SK-N-SH (cell line): ENCODE measurements around the gene DPYSL4. TPM values are rescaled to one million over a fixed set of nuclear protein-coding genes. Genes with fewer than 3 reads are reported as not detected.

ENCODE experiments used
- CTCF ChIA-PET: fragments of 300-600, 350-600 bp; formaldehyde crosslinking; extraction: SDS; loops from one replicate; lab custom pipeline; 2021; lab: Yijun Ruan, JAX
- POLR2A ChIA-PET: fragments of 350-600 bp; sonication (Branson Sonifier 250); formaldehyde crosslinking; extraction: SDS; loops from one replicate; lab custom pipeline; 2020; ENCODE audit warnings: antibody characterized with exemption, inconsistent platforms; lab: Yijun Ruan, JAX
- DNase-seq: peaks from one replicate; pipeline ENCODE4 v3.0.0; 2012
- H2AFZ ChIP-seq: fragments of 200-600 bp; sonication (generic); 2 replicates; pipeline ENCODE4 v1.8.1; 2016; ENCODE audit warnings: antibody characterized with exemption, mild to moderate bottlenecking, low read depth
- H3F3A ChIP-seq: fragments of 200-600 bp; sonication (generic); replicated peaks from 2 replicates; pipeline ENCODE3; 2016; ENCODE audit warnings: antibody characterized with exemption, mild to moderate bottlenecking; ENCODE audit not compliant: insufficient read depth
- H3K27ac ChIP-seq, 2 experiments: fragments of 200-500 bp in 1 of 2; fragments of 200-600 bp in 1 of 2; sonication (Bioruptor generic) in 1 of 2; sonication (generic), shearing (Covaris generic) in 1 of 2; 2 replicates each; pipeline versions ENCODE4 v1.5.1 to v1.6.1; 2014 to 2016; ENCODE audit warnings: low read depth in 2 of 2, inconsistent platforms in 1 of 2, low read length in 1 of 2, mild to moderate bottlenecking in 1 of 2, mixed read lengths in 1 of 2
- H3K27me3 ChIP-seq: fragments of 200-600 bp; sonication (generic), shearing (Covaris generic); 2 replicates; pipeline ENCODE4 v1.6.1; 2016; ENCODE audit warnings: mixed run types; ENCODE audit not compliant: insufficient read depth
- H3K36me3 ChIP-seq, 2 experiments: fragments of 200-500 bp in 1 of 2; fragments of 200-600 bp in 1 of 2; sonication (Bioruptor generic) in 1 of 2; sonication (generic) in 1 of 2; replicated peaks in 1 of 2; 2 replicates each; pipeline versions ENCODE3 to v1.5.1; 2014 to 2016; ENCODE audit warnings: low read length in 1 of 2, mild to moderate bottlenecking in 1 of 2; ENCODE audit not compliant: insufficient read depth in 2 of 2, control insufficient read depth in 1 of 2
- H3K4me1 ChIP-seq, 2 experiments: fragments of 200-500 bp in 1 of 2; fragments of 200-600 bp in 1 of 2; sonication (Bioruptor generic) in 1 of 2; sonication (generic), shearing (Covaris generic) in 1 of 2; 2 replicates each; pipeline versions ENCODE4 v1.5.1 to v1.6.1; 2014 to 2016; ENCODE audit warnings: low read depth in 1 of 2, low read length in 1 of 2, mixed run types in 1 of 2; ENCODE audit not compliant: insufficient read depth in 2 of 2, control insufficient read depth in 1 of 2
- H3K4me2 ChIP-seq: fragments of 200-600 bp; sonication (generic), shearing (Covaris generic); 2 replicates; pipeline ENCODE4 v1.6.1; 2017; ENCODE audit warnings: mixed run types
- H3K4me3 ChIP-seq, 2 experiments: fragments of 200-500 bp in 1 of 2; fragments of 200-600 bp in 1 of 2; sonication (Bioruptor generic) in 1 of 2; sonication (generic), shearing (Covaris generic) in 1 of 2; 2 replicates each; pipeline versions ENCODE4 v1.5.1 to v1.8.1; 2014 to 2016; ENCODE audit warnings: low read depth in 2 of 2, inconsistent platforms in 1 of 2, low read length in 1 of 2, mild to moderate bottlenecking in 1 of 2, mixed read lengths in 1 of 2, moderate library complexity in 1 of 2
- H3K79me2 ChIP-seq: fragments of 200-600 bp; sonication (generic); 2 replicates; pipeline ENCODE4 v1.8.1; 2017; ENCODE audit warnings: mild to moderate bottlenecking; ENCODE audit not compliant: insufficient read depth
- H3K9ac ChIP-seq: fragments of 200-600 bp; sonication (generic); 2 replicates; pipeline ENCODE4 v1.6.1; 2017; ENCODE audit warnings: mixed run types
- H3K9me2 ChIP-seq: fragments of 200-600 bp; sonication (generic); 2 replicates; pipeline ENCODE4 v1.6.1; 2017; ENCODE audit warnings: mixed run types
- H3K9me3 ChIP-seq: fragments of 200-600 bp; sonication (generic); 2 replicates; pipeline ENCODE4 v1.6.1; 2017; ENCODE audit warnings: mixed run types, mild to moderate bottlenecking, moderate library complexity
- H4K20me1 ChIP-seq: fragments of 200-600 bp; sonication (generic); 2 replicates; pipeline ENCODE4 v1.6.1; 2017; ENCODE audit warnings: mild to moderate bottlenecking, mixed run types; ENCODE audit not compliant: insufficient read depth
- EZH2phosphoT487 ChIP-seq: fragments of 200-600 bp; sonication (generic); IDR thresholded peaks from 2 replicates; pipeline ENCODE4 v1.6.1; 2017; ENCODE audit warnings: low read depth, mixed run types, mild to moderate bottlenecking, antibody characterized with exemption, moderate library complexity, borderline replicate concordance
- FOXM1 ChIP-seq: IDR thresholded peaks from 2 replicates; pipeline ENCODE4 v1.4.0; 2012; ENCODE audit warnings: low read depth, mild to moderate bottlenecking
- GABPA ChIP-seq: IDR thresholded peaks from 2 replicates; pipeline ENCODE4 v1.4.0; 2012; ENCODE audit warnings: low read depth, mild to moderate bottlenecking
- MXI1 ChIP-seq: IDR thresholded peaks from 2 replicates; pipeline ENCODE4 v1.6.1; 2012; ENCODE audit warnings: mild to moderate bottlenecking, low read depth, low read length, improper control_type of control experiment
- NFIC ChIP-seq: IDR thresholded peaks from 2 replicates; pipeline ENCODE4 v1.4.0; 2012; ENCODE audit warnings: borderline replicate concordance
- REST ChIP-seq: IDR thresholded peaks from 2 replicates; pipeline ENCODE4 v1.6.1; 2012; ENCODE audit warnings: mild to moderate bottlenecking, low read depth, low read length, moderate library complexity
- RXRA ChIP-seq: IDR thresholded peaks from 2 replicates; pipeline ENCODE4 v1.4.0; 2012; ENCODE audit warnings: low read depth, mild to moderate bottlenecking, borderline replicate concordance
- SIN3A ChIP-seq: IDR thresholded peaks from 2 replicates; pipeline ENCODE4 v1.6.1; 2012; ENCODE audit warnings: low read depth, mild to moderate bottlenecking, low read length, moderate library complexity, borderline replicate concordance
- YY1 ChIP-seq: IDR thresholded peaks from 2 replicates; pipeline ENCODE4 v1.4.0; 2012; ENCODE audit warnings: low read depth, mild to moderate bottlenecking
- WGBS: methylation state at CpG from one replicate; pipeline ENCODE4 v1.1.6; 2017; ENCODE audit warnings: low lambda C conversion rate; 5-methylcytosine and 5-hydroxymethylcytosine counted together
- polyA plus RNA-seq, 3 experiments: library from polyadenylated mRNA; depleted of rRNA; stranded (reverse); fragments of >200 nt; gene quantifications; 2 replicates each; pipeline ENCODE4 v1.2.3, GENCODE V29; 2012
- TF ChIP-seq, protein P1 (sequence below): fragments of 150-350 bp; IDR thresholded peaks from 2 replicates; pipeline ENCODE4 v1.6.1; 2017; ENCODE audit warnings: antibody characterized with exemption, low read length, low read depth, borderline replicate concordance
- TF ChIP-seq, protein P2 (sequence below): IDR thresholded peaks from 2 replicates; pipeline ENCODE4; 2012
- TF ChIP-seq, protein P3 (sequence below): fragments of 200-600 bp; sonication (generic); IDR thresholded peaks from 2 replicates; pipeline ENCODE4 v1.6.1; 2017; ENCODE audit warnings: antibody characterized with exemption, mild to moderate bottlenecking, moderate library complexity

DPYSL4 gene
- polyA plus RNA-seq, 1 of the 3 experiments (the other 2 are of a cell fraction): 21.8 TPM

- TF ChIP-seq RXRA (no peak), EZH2phosphoT487 (no peak), NFIC (no peak), MXI1 (no peak), REST (no peak), YY1 (no peak), GABPA (no peak), FOXM1 (no peak), SIN3A (no peak)
- TF ChIP-seq, protein P1, sequence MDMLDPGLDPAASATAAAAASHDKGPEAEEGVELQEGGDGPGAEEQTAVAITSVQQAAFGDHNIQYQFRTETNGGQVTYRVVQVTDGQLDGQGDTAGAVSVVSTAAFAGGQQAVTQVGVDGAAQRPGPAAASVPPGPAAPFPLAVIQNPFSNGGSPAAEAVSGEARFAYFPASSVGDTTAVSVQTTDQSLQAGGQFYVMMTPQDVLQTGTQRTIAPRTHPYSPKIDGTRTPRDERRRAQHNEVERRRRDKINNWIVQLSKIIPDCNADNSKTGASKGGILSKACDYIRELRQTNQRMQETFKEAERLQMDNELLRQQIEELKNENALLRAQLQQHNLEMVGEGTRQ: no peak
- TF ChIP-seq, protein P2, sequence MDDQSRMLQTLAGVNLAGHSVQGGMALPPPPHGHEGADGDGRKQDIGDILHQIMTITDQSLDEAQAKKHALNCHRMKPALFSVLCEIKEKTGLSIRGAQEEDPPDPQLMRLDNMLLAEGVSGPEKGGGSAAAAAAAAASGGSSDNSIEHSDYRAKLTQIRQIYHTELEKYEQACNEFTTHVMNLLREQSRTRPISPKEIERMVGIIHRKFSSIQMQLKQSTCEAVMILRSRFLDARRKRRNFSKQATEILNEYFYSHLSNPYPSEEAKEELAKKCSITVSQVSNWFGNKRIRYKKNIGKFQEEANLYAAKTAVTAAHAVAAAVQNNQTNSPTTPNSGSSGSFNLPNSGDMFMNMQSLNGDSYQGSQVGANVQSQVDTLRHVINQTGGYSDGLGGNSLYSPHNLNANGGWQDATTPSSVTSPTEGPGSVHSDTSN: no peak
- TF ChIP-seq, protein P3, sequence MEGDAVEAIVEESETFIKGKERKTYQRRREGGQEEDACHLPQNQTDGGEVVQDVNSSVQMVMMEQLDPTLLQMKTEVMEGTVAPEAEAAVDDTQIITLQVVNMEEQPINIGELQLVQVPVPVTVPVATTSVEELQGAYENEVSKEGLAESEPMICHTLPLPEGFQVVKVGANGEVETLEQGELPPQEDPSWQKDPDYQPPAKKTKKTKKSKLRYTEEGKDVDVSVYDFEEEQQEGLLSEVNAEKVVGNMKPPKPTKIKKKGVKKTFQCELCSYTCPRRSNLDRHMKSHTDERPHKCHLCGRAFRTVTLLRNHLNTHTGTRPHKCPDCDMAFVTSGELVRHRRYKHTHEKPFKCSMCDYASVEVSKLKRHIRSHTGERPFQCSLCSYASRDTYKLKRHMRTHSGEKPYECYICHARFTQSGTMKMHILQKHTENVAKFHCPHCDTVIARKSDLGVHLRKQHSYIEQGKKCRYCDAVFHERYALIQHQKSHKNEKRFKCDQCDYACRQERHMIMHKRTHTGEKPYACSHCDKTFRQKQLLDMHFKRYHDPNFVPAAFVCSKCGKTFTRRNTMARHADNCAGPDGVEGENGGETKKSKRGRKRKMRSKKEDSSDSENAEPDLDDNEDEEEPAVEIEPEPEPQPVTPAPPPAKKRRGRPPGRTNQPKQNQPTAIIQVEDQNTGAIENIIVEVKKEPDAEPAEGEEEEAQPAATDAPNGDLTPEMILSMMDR: no peak
- TF ChIP-seq, all 33 proteins: peak for 0
Measured at GRCh38 chr10:132176623-132177500, 9.9 kb upstream of the DPYSL4 start.

More at GRCh38 chr10:132176623-132177500, 9.9 kb upstream of the DPYSL4 start:
- DNase-seq: no peak
- CTCF ChIA-PET: interaction anchor here (1.2 kb wide), 1 partner anchor 176 kb away, joined by 4 read pairs; no protein-coding TSS in a partner anchor
- H3K4me3 ChIP-seq: no peak overlapping the region
- H3K27ac ChIP-seq: no peak overlapping the region
- POLR2A ChIA-PET: no interaction called here
- H3K9me2 ChIP-seq: no peaks in the 10 kb centered on the region
- H3F3A ChIP-seq: no peaks in the 10 kb centered on the region
- no peak overlapping the region for H3K4me2 ChIP-seq
- no peaks in the 10 kb centered on the region for H3K79me2 ChIP-seq
- peaks cover 0 to 19% of the 10 kb centered on the region in 2 experiments; a peak in 1 of 4 replicates for H3K4me1 ChIP-seq
- no peaks in the 10 kb centered on the region for H3K9me3 ChIP-seq
- no peaks in the 10 kb centered on the region for H3K27me3 ChIP-seq
- no peaks in the 10 kb centered on the region for H4K20me1 ChIP-seq
- WGBS: 70% methylated on average over 19 of the region's 19 CpGs
- no peak overlapping the region for H2AFZ ChIP-seq
- H3K9ac ChIP-seq: no peak overlapping the region
- no peaks in the 10 kb centered on the region for H3K36me3 ChIP-seq
